CD1c-positive myeloid dendritic cell (primary cell): ENCODE data around the gene ELK4.
"Not testable (repeated sequence)": the region's sequence is repeated elsewhere in the genome, so short reads cannot be mapped to it uniquely, and the experiment has no call there.

Source experiments
- DNase-seq: peaks from one replicate; pipeline ENCODE4 v3.0.0-alpha.2; 2016; ENCODE audit errors: extremely low spot score

ELK4 gene

GRCh38 chr1:205664399-205665017 is 32.7 kb upstream of the ELK4 start:
- no peak for DNase-seq

GRCh38 chr1:205663286-205663936 is 31.6 kb upstream of the ELK4 start:
- DNase-seq = peak; percentile 72

- no peak for DNase-seq
Measured at GRCh38 chr1:205662791-205663190, 31.0 kb upstream of the ELK4 start.

- DNase-seq = no peak
Measured at GRCh38 chr1:205662135-205662738, 30.4 kb upstream of the ELK4 start.

GRCh38 chr1:205661429-205662134 is 29.8 kb upstream of the ELK4 start:
- DNase-seq = no peak

- DNase-seq = no peak
Measured at GRCh38 chr1:205660361-205660760, 28.6 kb upstream of the ELK4 start.

- peak; percentile 83 for DNase-seq
Measured at GRCh38 chr1:205658943-205659581, 27.3 kb upstream of the ELK4 start.

- DNase-seq = no peak
Measured at GRCh38 chr1:205656236-205656635, 24.4 kb upstream of the ELK4 start.

GRCh38 chr1:205652984-205653383 is 21.2 kb upstream of the ELK4 start:
- DNase-seq = no peak

GRCh38 chr1:205650241-205650640 is 18.4 kb upstream of the ELK4 start:
- DNase-seq = no peak

- no peak for DNase-seq
Measured at GRCh38 chr1:205645519-205645918, 13.7 kb upstream of the ELK4 start.

- DNase-seq = no peak
Measured at GRCh38 chr1:205642679-205643307, 11.0 kb upstream of the ELK4 start.

- DNase-seq = no peak
Measured at GRCh38 chr1:205639567-205639966, 7.8 kb upstream of the ELK4 start.

GRCh38 chr1:205637854-205638468 is 6.2 kb upstream of the ELK4 start:
- no peak for DNase-seq

- no peak for DNase-seq
Measured at GRCh38 chr1:205636732-205637131, 4.9 kb upstream of the ELK4 start.

GRCh38 chr1:205636138-205636530 is 4.3 kb upstream of the ELK4 start:
- not testable (repeated sequence) for DNase-seq

- no peak for DNase-seq
Measured at GRCh38 chr1:205633421-205633976, 1.7 kb upstream of the ELK4 start.

- DNase-seq = no peak
Measured at GRCh38 chr1:205632669-205633169, 908 bp upstream of the ELK4 start.

- DNase-seq = peak; percentile 82
Measured at GRCh38 chr1:205631010-205631767, 622 bp downstream of the ELK4 start.

- no peak for DNase-seq
Measured at GRCh38 chr1:205630651-205631009, 1.2 kb downstream of the ELK4 start.
